HG02973 (cell line): ENCODE results near the gene UFD1.

Experiments used
- ATAC-seq: cut with Tn5 transposase; IDR thresholded peaks from one replicate; pipeline ENCODE4 v1.9.1; 2021; ENCODE audit warnings: moderate library complexity; ENCODE audit not compliant: unreplicated experiment

Gene UFD1

GRCh38 chr22:19497245-19497644 is 18.3 kb upstream of the UFD1 start:
- no peak for ATAC-seq

DNA sequence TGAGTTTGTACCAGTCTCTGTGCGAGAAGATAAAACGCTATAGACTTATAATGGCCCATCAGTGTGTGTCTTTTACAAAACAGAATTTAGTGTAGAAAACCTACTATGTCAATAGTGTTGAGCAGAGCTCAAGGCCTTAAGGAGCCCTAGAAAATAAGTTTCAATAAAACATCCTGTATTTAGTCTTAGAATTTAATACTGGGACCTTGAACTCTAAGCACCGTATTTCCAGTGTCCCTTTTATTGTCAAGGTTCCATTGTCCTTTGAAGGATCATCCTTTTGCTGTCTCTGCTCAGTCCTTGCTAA is 17.3 kb upstream of the UFD1 start:
- no peak for ATAC-seq

DNA sequence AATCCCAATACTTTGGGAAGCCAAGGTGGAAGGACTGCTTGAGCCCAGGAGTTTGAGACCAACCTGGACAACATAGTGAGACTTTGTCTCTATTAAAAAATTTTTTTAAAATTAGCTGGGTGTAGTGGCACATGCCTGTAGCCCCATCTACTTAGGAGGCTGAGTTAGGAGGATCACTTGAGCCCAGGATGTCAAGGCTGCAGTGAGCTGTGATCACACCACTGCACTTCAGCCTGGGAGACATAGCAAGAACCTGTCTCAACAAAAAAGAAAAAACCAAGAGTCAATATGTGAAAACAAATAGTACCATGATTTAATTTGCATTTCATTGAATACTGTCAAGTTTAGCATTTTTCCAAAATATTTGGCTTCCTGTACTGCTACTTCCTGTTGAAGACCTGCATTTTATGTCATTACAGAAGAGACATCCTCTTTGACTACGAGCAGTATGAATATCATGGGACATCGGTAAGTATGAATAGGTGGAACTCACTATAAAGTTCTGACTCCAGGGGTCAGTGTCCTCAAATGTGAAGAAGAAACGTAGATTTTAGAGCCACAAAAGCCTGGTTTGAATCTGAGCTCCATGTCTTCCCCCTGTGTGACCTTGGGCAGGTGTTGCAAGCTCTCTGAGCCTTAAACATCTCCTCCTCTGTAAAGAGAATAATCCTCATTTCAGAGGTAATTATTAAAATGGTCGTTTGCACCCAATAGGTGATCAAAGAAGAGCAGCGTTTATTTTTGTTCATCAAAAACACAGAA is 16.8 kb upstream of the UFD1 start:
- no peak for ATAC-seq

GRCh38 chr22:19494676-19495173 is 15.7 kb upstream of the UFD1 start:
- no peak for ATAC-seq

- no peak for ATAC-seq
Observed at GRCh38 chr22:19494001-19494560, 15.1 kb upstream of the UFD1 start.

- ATAC-seq = no peak
Observed at GRCh38 chr22:19492504-19493174, 13.6 kb upstream of the UFD1 start.

- ATAC-seq = no peak
Observed at GRCh38 chr22:19490628-19491230, 11.7 kb upstream of the UFD1 start.

DNA sequence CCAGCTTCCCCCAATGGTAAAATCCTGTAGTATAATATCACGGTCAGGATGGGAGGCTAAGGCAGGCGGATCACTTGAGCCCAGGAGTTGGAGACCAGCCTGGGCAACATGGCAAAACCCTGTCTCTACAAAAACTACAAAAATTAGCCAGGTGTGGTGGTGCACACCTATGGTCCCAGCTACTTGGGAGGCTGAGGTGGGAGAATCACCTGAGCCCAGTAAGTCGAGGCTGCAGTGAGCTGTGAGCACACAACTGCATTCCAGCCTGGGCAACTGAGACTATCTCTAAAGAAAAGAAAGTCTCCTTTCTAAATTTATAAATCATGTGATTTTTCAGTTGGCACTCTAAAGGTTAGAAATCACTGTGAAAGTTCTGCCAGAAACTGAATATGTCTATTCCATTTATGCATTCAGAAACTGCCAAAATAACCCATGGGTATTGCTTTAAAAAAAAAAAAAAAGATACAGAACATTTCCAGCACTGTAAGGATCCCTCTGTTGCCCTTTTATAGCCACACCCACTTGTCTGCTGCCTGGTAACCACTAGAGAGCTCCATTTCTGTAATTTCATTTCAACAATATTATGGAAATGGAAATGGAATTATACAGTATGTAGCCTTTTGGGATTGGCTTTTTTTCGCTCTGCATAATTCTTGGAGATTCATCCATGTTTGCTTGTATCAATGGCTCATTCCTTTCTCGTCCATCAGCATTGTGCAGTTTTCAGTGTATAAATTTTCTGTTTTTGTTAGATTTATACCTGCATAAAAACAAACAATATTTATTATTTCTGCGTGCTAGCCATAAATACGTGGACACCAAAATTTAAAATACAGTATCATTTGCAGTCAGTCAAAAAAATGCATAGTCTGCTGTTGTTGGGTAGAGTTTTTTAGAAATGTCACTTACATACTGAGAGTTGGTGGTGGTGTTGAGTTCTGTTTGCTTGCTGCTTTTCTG is 10.2 kb upstream of the UFD1 start:
- no peak for ATAC-seq

- ATAC-seq = no peak
Observed at GRCh38 chr22:19488285-19488684, 9.3 kb upstream of the UFD1 start.

- no peak for ATAC-seq
Observed at GRCh38 chr22:19483481-19484244, 4.7 kb upstream of the UFD1 start.

DNA sequence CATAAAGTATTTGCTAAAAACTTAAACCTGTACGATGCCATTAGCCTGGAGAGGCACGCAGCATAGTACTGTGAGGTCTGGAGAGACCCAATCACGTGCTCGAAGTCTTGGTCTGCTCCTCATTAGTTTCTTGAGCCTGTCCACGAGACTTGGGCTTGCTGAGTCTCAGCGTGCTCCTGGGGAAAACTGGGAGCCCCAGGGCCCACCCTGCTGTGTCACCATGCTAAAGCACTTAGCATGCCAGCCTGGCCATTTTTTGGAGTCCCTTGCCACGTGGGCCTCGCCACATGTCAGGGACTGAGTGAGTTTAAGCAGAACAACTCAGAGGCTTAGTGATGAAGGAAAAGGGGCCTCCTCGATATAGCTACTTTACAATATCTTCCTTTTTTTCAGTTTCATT is 3.3 kb upstream of the UFD1 start:
- no peak for ATAC-seq

DNA sequence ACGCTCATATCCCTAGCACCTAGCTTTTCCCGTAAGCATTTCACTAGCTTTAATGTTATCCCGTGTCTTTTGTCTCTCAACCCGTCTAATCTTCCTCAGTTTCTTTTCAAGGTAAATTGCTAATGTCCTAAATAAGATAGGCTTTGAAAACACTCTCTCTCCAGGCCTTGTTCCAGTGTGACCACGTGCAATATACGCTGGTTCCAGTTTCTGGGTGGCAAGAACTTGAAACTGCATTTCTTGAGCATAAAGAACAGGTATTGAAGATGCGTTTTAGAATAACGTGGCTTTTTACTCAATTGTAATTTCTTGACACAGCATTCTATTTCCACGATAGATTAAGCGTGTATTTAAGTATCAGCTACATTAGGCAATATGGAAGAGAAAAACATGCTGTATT is 1.8 kb upstream of the UFD1 start:
- ATAC-seq = no peak

- no peak for ATAC-seq
Observed at GRCh38 chr22:19480173-19480568, 1.2 kb upstream of the UFD1 start.

- ATAC-seq = peak; percentile 69
Observed at GRCh38 chr22:19479355-19480172, 571 bp upstream of the UFD1 start, which contains the start of gene CDC45. CDC45 (plus strand) TSS chr22:19479920; CDS start chr22:19479969, 49 bp downstream.

DNA sequence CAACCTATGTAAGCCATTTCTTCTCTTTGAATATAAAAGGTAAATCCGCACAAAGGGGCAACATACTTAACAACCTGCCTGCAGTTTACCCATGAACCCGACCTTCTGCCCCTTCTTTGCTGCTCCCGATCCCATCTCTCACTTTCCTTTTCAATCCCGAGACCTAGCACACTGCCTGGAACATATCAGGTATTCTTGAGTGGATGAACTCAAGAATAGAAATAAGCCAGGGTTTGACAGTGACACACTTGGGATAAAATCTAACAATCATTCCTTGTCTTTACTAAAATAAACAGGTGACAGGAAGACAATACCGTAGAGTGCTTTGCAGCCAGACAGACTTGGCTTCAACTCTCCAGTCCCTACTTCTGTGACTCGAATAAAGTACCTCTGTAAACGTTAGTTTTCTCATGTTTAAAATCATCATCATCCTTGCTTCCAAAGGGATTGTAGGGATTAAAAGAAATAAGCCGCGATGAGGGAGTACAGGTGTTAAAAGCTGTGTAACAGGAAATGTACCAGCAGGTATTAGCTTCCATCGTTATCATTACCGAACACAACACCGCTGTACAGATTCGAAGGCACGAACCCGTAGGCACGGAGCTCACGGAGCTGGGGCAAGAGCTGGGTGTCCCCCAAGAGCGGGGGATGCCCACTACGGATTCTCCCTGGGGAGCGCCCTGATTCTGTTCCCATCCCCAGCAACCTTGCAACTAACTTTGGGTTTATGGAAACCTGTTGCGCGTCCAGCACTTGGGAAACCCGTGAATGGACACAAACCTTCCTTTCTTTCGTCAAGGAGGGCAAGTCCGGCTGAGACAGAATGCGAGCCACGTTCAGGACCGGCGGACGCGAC is 720 bp downstream of the UFD1 start:
- ATAC-seq = no peak

- ATAC-seq = no peak
Observed at GRCh38 chr22:19477321-19478044, 1.5 kb downstream of the UFD1 start.

DNA sequence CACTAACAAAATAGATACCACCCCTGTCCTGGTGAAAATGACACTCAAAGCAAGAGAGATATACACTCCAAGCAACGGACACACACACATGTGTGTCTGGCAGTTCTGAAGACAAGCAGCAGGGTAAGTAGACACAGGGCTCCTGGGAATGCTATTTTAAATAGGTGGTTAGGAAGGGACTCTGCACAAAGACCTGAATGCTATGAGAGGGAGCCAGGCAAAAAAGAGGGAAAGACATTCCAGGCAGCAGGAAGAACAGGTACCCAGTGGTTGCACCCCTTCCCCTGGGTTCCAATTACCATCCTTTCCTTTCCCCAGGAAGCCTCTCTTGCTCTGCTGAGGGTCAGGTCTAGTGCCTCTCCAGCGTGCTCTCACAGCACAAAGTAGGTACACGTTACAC is 3.0 kb downstream of the UFD1 start:
- no peak for ATAC-seq
